OCI-LY1 (cell line): ENCODE measurements around the gene TMEM79.

ENCODE experiments used
- EZH2 ChIP-seq: fragments of 200-600 bp; sonication (generic), shearing (Covaris generic); IDR thresholded peaks from 2 replicates; pipeline ENCODE4 v1.8.0; 2017; ENCODE audit warnings: borderline replicate concordance, mixed run types, mild to moderate bottlenecking, antibody characterized with exemption, low read length, moderate library complexity, mixed read lengths
- TF ChIP-seq, protein P1 (sequence below): fragments of 200-600 bp; sonication (generic), shearing (Covaris generic); IDR thresholded peaks from 2 replicates; pipeline ENCODE4 v1.5.1; 2017; ENCODE audit warnings: mild to moderate bottlenecking, antibody characterized with exemption, low read length, moderate library complexity, mixed read lengths

DNA sequence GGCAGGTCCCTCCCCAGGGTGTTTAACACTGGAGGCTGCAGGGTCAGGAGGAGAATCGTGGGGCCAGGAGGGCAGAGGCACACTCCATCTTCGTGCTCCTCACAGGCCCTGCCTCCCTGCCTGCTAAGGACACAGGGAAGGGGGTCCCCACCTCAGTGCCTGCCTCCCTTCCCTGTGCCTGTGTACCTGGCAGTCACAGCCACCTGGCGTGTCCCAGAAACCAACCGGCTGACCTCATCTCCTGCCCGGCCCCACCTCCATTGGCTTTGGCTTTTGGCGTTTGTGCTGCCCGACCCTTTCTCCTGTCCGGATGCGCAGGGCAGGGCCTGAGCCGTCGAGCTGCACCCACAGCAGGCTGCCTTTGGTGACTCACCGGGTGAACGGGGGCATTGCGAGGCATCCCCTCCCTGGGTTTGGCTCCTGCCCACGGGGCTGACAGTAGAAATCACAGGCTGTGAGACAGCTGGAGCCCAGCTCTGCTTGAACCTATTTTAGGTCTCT, 42.8 kb upstream of the TMEM79 start:
- TF ChIP-seq, protein P1, sequence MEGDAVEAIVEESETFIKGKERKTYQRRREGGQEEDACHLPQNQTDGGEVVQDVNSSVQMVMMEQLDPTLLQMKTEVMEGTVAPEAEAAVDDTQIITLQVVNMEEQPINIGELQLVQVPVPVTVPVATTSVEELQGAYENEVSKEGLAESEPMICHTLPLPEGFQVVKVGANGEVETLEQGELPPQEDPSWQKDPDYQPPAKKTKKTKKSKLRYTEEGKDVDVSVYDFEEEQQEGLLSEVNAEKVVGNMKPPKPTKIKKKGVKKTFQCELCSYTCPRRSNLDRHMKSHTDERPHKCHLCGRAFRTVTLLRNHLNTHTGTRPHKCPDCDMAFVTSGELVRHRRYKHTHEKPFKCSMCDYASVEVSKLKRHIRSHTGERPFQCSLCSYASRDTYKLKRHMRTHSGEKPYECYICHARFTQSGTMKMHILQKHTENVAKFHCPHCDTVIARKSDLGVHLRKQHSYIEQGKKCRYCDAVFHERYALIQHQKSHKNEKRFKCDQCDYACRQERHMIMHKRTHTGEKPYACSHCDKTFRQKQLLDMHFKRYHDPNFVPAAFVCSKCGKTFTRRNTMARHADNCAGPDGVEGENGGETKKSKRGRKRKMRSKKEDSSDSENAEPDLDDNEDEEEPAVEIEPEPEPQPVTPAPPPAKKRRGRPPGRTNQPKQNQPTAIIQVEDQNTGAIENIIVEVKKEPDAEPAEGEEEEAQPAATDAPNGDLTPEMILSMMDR = no peak
- no peak for TF ChIP-seq EZH2
